Activated CD8-positive, alpha-beta T cell treated with anti-CD3 and anti-CD28 coated beads for 36 hours (primary cell): ENCODE results near the gene CD247. TPM values are rescaled to one million over a fixed set of nuclear protein-coding genes. Genes with fewer than 3 reads are reported as not detected.

Source experiments
- ATAC-seq: fragments of 200-7000 bp; cut with Tn5 transposase; one replicate; pipeline ENCODE4 v1.10.0; 2021; ENCODE audit warnings: mild to moderate bottlenecking, moderate library complexity
- CTCF ChIA-PET: fragments of 350-600 bp; sonication (Branson Sonifier 250); formaldehyde crosslinking; loops from one replicate; lab custom pipeline; 2021; ENCODE audit warnings: antibody characterized with exemption; lab: Charles Lee
- POLR2A ChIA-PET: fragments of 350-600 bp; sonication (Branson Sonifier 250); formaldehyde crosslinking; loops from one replicate; lab custom pipeline; 2021; ENCODE audit warnings: antibody characterized with exemption; lab: Charles Lee
- DNase-seq: peaks from one replicate; pipeline ENCODE4 v3.0.0-alpha.2; 2020
- H3K27ac Mint-ChIP-seq: one replicate; pipeline ENCODE4 v1.8.0; 2021; ENCODE audit warnings: mild to moderate bottlenecking, mixed read lengths
- H3K27me3 Mint-ChIP-seq: one replicate; pipeline ENCODE4 v1.8.0; 2021; ENCODE audit warnings: mixed read lengths
- H3K36me3 Mint-ChIP-seq: one replicate; pipeline ENCODE4 v1.8.0; 2021; ENCODE audit warnings: low read depth, mixed read lengths
- H3K4me1 Mint-ChIP-seq: one replicate; pipeline ENCODE4 v1.8.0; 2021; ENCODE audit warnings: low read depth, mixed read lengths
- H3K4me3 Mint-ChIP-seq: one replicate; pipeline ENCODE4 v1.8.0; 2021; ENCODE audit warnings: mild to moderate bottlenecking, moderate library complexity, mixed read lengths
- H3K9me3 Mint-ChIP-seq: one replicate; pipeline ENCODE4 v1.8.0; 2021; ENCODE audit warnings: mixed read lengths
- CTCF ChIP-seq: fragments of 200-600 bp; IDR thresholded peaks from one replicate; pipeline ENCODE4 v1.8.0; 2022; ENCODE audit warnings: antibody characterized with exemption, mild to moderate bottlenecking
- intact Hi-C: fragments of 100-400 bp; cut with micrococcal nuclease; formaldehyde crosslinking; loops from one replicate; pipeline ENCODE4 v1.10.0; 2022
- total RNA-seq, 2 experiments: library from RNA; stranded (reverse); gene quantifications; one replicate each; pipeline ENCODE4 v1.2.3, GENCODE V29; 2021

Gene CD247
- total RNA-seq, 2 experiments from 2014 or later: 224 to 229 TPM

- Mint-ChIP-seq H3K4me3 (no peak overlapping the region), H3K36me3 (peaks cover 54% of the 10 kb centered on the region), H3K4me1 (peaks cover 70% of the 10 kb centered on the region), H3K9me3 (no peaks in the 10 kb centered on the region), H3K27me3 (no peaks in the 10 kb centered on the region), H3K27ac (peak overlapping the region; percentile 88)
- DNase-seq (no peak), ATAC-seq (no peak)
- no peak for TF ChIP-seq CTCF
- intact Hi-C loops: loop anchor here (5.0 kb wide), 1 partner anchor 59 kb away; the partner anchor contains the start of gene CD247
- ChIA-PET POLR2A (interaction anchor here (1.1 to 5.4 kb wide), 7 partner anchors 10 to 59 kb away, joined by 4 to 83 read pairs (median 18); partner anchors contain the start of gene CD247), CTCF (interaction anchor here (1.2 to 4.6 kb wide), 4 partner anchors 10 to 76 kb away, joined by 4 to 25 read pairs (median 4); no protein-coding TSS in a partner anchor)
Observed at GRCh38 chr1:167457936-167458584, 60.3 kb downstream of the CD247 start.

GRCh38 chr1:167456926-167457325 lies 61.4 kb downstream of the CD247 start:
- Mint-ChIP-seq H3K27me3 (no peaks in the 10 kb centered on the region), H3K27ac (peak overlapping the region; percentile 88), H3K9me3 (no peaks in the 10 kb centered on the region), H3K4me3 (peak overlapping the region; percentile 0), H3K4me1 (peaks cover 72% of the 10 kb centered on the region), H3K36me3 (peaks cover 58% of the 10 kb centered on the region)
- TF ChIP-seq CTCF: no peak
- ChIA-PET CTCF (interaction anchor here (0.9 to 5.2 kb wide), 9 partner anchors 9 to 77 kb away, joined by 4 to 33 read pairs (median 5); partner anchors contain the start of gene CD247), POLR2A (interaction anchor here (1.0 to 5.7 kb wide), 10 partner anchors 10 to 177 kb away, joined by 3 to 85 read pairs (median 15); partner anchors contain the start of gene CD247)
- no peak for ATAC-seq
- DNase-seq: no peak
- intact Hi-C loops: loop anchor here (5.0 kb wide), 1 partner anchor 60 kb away; the partner anchor contains the start of gene CD247

GRCh38 chr1:167456524-167456923 lies 61.8 kb downstream of the CD247 start:
- no peaks in the 10 kb centered on the region for H3K9me3 Mint-ChIP-seq
- CTCF ChIA-PET: interaction anchor here (1.1 to 5.2 kb wide), 10 partner anchors 9 to 61 kb away, joined by 4 to 33 read pairs (median 8); partner anchors contain the start of gene CD247
- peaks cover 72% of the 10 kb centered on the region for H3K4me1 Mint-ChIP-seq
- peak overlapping the region; percentile 76 for H3K4me3 Mint-ChIP-seq
- H3K27me3 Mint-ChIP-seq: no peaks in the 10 kb centered on the region
- H3K27ac Mint-ChIP-seq: peak overlapping the region; percentile 88
- intact Hi-C loops: loop anchor here (5.0 kb wide), 1 partner anchor 61 kb away; the partner anchor contains the start of gene CD247
- DNase-seq (peak; percentile 32), ATAC-seq (no peak)
- peaks cover 57% of the 10 kb centered on the region for H3K36me3 Mint-ChIP-seq
- POLR2A ChIA-PET: interaction anchor here (0.8 to 5.7 kb wide), 13 partner anchors 8 to 177 kb away, joined by 3 to 85 read pairs (median 12); partner anchors contain the start of gene CD247
- TF ChIP-seq CTCF: no peak

- peak; percentile 64 for ATAC-seq
- Mint-ChIP-seq H3K4me3 (peak overlapping the region; percentile 76), H3K9me3 (no peaks in the 10 kb centered on the region), H3K27ac (peak overlapping the region; percentile 88), H3K4me1 (peaks cover 71% of the 10 kb centered on the region), H3K27me3 (no peaks in the 10 kb centered on the region), H3K36me3 (peaks cover 58% of the 10 kb centered on the region)
- POLR2A ChIA-PET: interaction anchor here (0.8 to 5.7 kb wide), 17 partner anchors 9 to 178 kb away, joined by 3 to 85 read pairs (median 6); partner anchors contain the start of gene CD247
- DNase-seq: peak; percentile 81
- CTCF ChIA-PET: interaction anchor here (0.8 to 5.2 kb wide), 14 partner anchors 9 to 187 kb away, joined by 3 to 33 read pairs (median 6); partner anchors contain the start of gene CD247
- intact Hi-C loops: loop anchor here (5.0 kb wide), 1 partner anchor 61 kb away; the partner anchor contains the start of gene CD247
- TF ChIP-seq CTCF: no peak
Observed at GRCh38 chr1:167455786-167456446, 62.4 kb downstream of the CD247 start.
